ENCODE data around the gene CASZ1.

DNA sequence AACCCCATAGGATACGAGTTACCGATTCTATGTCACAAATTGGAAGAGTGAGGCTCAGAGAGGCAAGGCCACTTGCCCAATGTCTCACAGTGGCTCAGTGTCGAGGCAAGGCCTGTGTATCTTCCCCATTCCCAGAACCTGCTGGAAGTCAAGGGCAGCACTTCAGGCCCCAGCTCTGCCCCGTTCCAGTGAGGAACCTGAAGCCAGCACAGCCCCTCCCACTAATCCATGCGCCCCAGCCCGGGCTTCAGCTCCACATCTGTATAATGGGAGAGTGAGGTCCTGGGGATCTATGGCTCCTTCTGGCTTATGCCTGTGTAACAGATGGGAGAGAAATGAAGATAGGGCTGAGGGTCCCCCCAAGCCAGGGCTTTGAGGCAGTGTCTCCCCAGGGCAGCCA, 56.3 kb downstream of the CASZ1 start:
- TF ChIP-seq SMC3 (IDR thresholded peaks at IDR 0.05; ENCODE audit: borderline replicate concordance, low read length), result no peak
- no peak for TF ChIP-seq REST (IDR thresholded peaks at IDR 0.05; ENCODE audit: low read depth, low read length)
- TF ChIP-seq MYC (IDR thresholded peaks at IDR 0.05; ENCODE audit: insufficient read depth, insufficient read length, insufficient replicate concordance, low read length, severe bottlenecking), result no peak
- TF ChIP-seq POLR2AphosphoS5 (IDR thresholded peaks at IDR 0.05; ENCODE audit: low read length), result no peak
- TF ChIP-seq, protein P1, sequence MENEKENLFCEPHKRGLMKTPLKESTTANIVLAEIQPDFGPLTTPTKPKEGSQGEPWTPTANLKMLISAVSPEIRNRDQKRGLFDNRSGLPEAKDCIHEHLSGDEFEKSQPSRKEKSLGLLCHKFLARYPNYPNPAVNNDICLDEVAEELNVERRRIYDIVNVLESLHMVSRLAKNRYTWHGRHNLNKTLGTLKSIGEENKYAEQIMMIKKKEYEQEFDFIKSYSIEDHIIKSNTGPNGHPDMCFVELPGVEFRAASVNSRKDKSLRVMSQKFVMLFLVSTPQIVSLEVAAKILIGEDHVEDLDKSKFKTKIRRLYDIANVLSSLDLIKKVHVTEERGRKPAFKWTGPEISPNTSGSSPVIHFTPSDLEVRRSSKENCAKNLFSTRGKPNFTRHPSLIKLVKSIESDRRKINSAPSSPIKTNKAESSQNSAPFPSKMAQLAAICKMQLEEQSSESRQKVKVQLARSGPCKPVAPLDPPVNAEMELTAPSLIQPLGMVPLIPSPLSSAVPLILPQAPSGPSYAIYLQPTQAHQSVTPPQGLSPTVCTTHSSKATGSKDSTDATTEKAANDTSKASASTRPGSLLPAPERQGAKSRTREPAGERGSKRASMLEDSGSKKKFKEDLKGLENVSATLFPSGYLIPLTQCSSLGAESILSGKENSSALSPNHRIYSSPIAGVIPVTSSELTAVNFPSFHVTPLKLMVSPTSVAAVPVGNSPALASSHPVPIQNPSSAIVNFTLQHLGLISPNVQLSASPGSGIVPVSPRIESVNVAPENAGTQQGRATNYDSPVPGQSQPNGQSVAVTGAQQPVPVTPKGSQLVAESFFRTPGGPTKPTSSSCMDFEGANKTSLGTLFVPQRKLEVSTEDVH (IDR thresholded peaks at IDR 0.05; ENCODE audit: low read depth, partially characterized antibody), result no peak
- no peak for TF ChIP-seq EZH2 (IDR thresholded peaks at IDR 0.05; ENCODE audit: borderline replicate concordance, control insufficient read depth, low read depth, low read length)
- no peak for TF ChIP-seq BCL11A (IDR thresholded peaks at IDR 0.05; ENCODE audit: low read depth, low read length)
